HepG2 (cell line): ENCODE results near the gene CTDSP1. TPM values are rescaled to one million over a fixed set of nuclear protein-coding genes. Genes with fewer than 3 reads are reported as not detected.

Experiments
- ARNT ChIP-seq: fragments of 450-650 bp; IDR thresholded peaks from 2 replicates; pipeline ENCODE4 v1.6.1; 2017
- CENPX ChIP-seq: sonication (generic); formaldehyde crosslinking; IDR thresholded peaks from 2 replicates; pipeline ENCODE4 v1.9.0; 2021; ENCODE audit warnings: mild to moderate bottlenecking, missing genetic modification reagents, moderate library complexity
- ELF3 ChIP-seq: IDR thresholded peaks from 2 replicates; pipeline ENCODE4 v1.6.1; 2016; ENCODE audit warnings: missing genetic modification reagents, missing compliant biosample characterization
- ESRRA ChIP-seq: sonication (generic); formaldehyde crosslinking; IDR thresholded peaks from 2 replicates; pipeline ENCODE4 v1.5.1; 2020; ENCODE audit warnings: mild to moderate bottlenecking, low read depth, missing genetic modification reagents
- HNRNPK ChIP-seq: fragments of 200-400 bp; formaldehyde crosslinking; IDR thresholded peaks from 2 replicates; pipeline ENCODE4 v1.6.1; 2018; ENCODE audit warnings: low read length, low read depth, moderate library complexity, mild to moderate bottlenecking; ENCODE audit not compliant: poor library complexity, severe bottlenecking
- HOXD1 ChIP-seq: sonication (generic); formaldehyde crosslinking; IDR thresholded peaks from 2 replicates; pipeline ENCODE4 v1.5.0; 2020; ENCODE audit warnings: missing genetic modification reagents
- NONO ChIP-seq, 2 experiments: fragments of 450-650 bp in 1 of 2; sonication (generic) in 1 of 2; formaldehyde crosslinking in 1 of 2; IDR thresholded peaks in 1 of 2; conservative IDR thresholded peaks in 1 of 2; 2 replicates each; pipeline versions ENCODE4 v1.6.1 to v1.8.0; 2017 to 2022; ENCODE audit warnings: mild to moderate bottlenecking in 1 of 2, missing genetic modification reagents in 1 of 2, moderate library complexity in 1 of 2
- NR2F6 ChIP-seq, 2 experiments: IDR thresholded peaks; 2 replicates each; pipeline ENCODE4 v1.6.1; 2016; ENCODE audit warnings: antibody characterized with exemption in 1 of 2, mild to moderate bottlenecking in 1 of 2
- PRMT3 ChIP-seq: sonication (generic); formaldehyde crosslinking; IDR thresholded peaks from 2 replicates; pipeline ENCODE4 v1.8.1; 2022; ENCODE audit warnings: low read depth, mild to moderate bottlenecking, moderate library complexity, missing genetic modification reagents, borderline replicate concordance
- SP2 ChIP-seq: sonication (generic); formaldehyde crosslinking; IDR thresholded peaks from 2 replicates; pipeline ENCODE4 v1.5.1; 2020; ENCODE audit warnings: mild to moderate bottlenecking, missing genetic modification reagents
- ZBTB21 ChIP-seq: sonication (generic); formaldehyde crosslinking; IDR thresholded peaks from 2 replicates; pipeline ENCODE4 v1.4.0; 2020; ENCODE audit warnings: missing genetic modification reagents
- ZBTB42 ChIP-seq: sonication (generic); formaldehyde crosslinking; IDR thresholded peaks from 2 replicates; pipeline ENCODE4 v1.5.0; 2020; ENCODE audit warnings: mild to moderate bottlenecking, missing genetic modification reagents
- ZNF24 ChIP-seq: fragments of 450-650 bp; IDR thresholded peaks from 2 replicates; pipeline ENCODE4 v1.6.1; 2017; ENCODE audit warnings: antibody characterized with exemption, mild to moderate bottlenecking
- ZNF260 ChIP-seq: sonication (generic); formaldehyde crosslinking; IDR thresholded peaks from 2 replicates; pipeline ENCODE4 v1.4.0; 2020; ENCODE audit warnings: missing genetic modification reagents, low read depth, mild to moderate bottlenecking, borderline replicate concordance
- ZNF296 ChIP-seq: sonication (generic); formaldehyde crosslinking; conservative IDR thresholded peaks from 2 replicates; pipeline ENCODE4 v1.5.0; 2020; ENCODE audit warnings: mild to moderate bottlenecking, missing genetic modification reagents
- ZNF446 ChIP-seq: sonication (generic); formaldehyde crosslinking; IDR thresholded peaks from 2 replicates; pipeline ENCODE4 v1.5.0; 2020; ENCODE audit warnings: mild to moderate bottlenecking, missing genetic modification reagents
- ZNF615 ChIP-seq: sonication (generic); formaldehyde crosslinking; IDR thresholded peaks from 2 replicates; pipeline ENCODE4 v1.5.0; 2020; ENCODE audit warnings: mild to moderate bottlenecking, missing genetic modification reagents, borderline replicate concordance
- ZNF709 ChIP-seq: sonication (generic); formaldehyde crosslinking; IDR thresholded peaks from 2 replicates; pipeline ENCODE4 v1.5.0; 2020; ENCODE audit warnings: mild to moderate bottlenecking, missing genetic modification reagents
- ZNF75D ChIP-seq: sonication (generic); formaldehyde crosslinking; IDR thresholded peaks from 2 replicates; pipeline ENCODE4 v1.8.1; 2023; ENCODE audit warnings: missing genetic modification reagents, mild to moderate bottlenecking, borderline replicate concordance
- ZNF879 ChIP-seq: sonication (generic); formaldehyde crosslinking; IDR thresholded peaks from 2 replicates; pipeline ENCODE4 v1.8.1; 2023; ENCODE audit warnings: missing genetic modification reagents
- ZNF883 ChIP-seq: sonication (generic); formaldehyde crosslinking; IDR thresholded peaks from 2 replicates; pipeline ENCODE4 v1.5.1; 2020; ENCODE audit warnings: mild to moderate bottlenecking, missing genetic modification reagents; ENCODE audit errors: not compliant biosample characterization
- polyA plus RNA-seq, 8 experiments: library from polyadenylated mRNA; depleted of rRNA in 3 of 8; stranded (reverse) in 7 of 8; unstranded in 1 of 8; fragments of >200 nt; fragmentation: Illumina TruSeq in 4 of 8; extraction: Trizol in 4 of 8; gene quantifications; 2 replicates each; pipeline versions ENCODE4 v1.2.1 to v1.2.3, GENCODE V29; 2011 to 2016; ENCODE audit warnings: low read depth in 4 of 8, missing spikeins in 1 of 8, mixed read lengths in 1 of 8; ENCODE audit not compliant: insufficient read depth in 1 of 8
- total RNA-seq, 5 experiments: library from RNA; depleted of rRNA; stranded (reverse); fragments of >200 nt; fragmentation: Illumina TruSeq; extraction: Trizol; gene quantifications; 2 replicates each; pipeline ENCODE4 v1.2.3, GENCODE V29; 2016; ENCODE audit warnings: low read depth in 1 of 5
- TF ChIP-seq, protein P1 (sequence below): sonication (generic); formaldehyde crosslinking; IDR thresholded peaks from 2 replicates; pipeline ENCODE4 v1.8.1; 2023; ENCODE audit warnings: missing genetic modification reagents, inconsistent platforms, borderline replicate concordance
- TF ChIP-seq, protein P2 (sequence below): sonication (generic); formaldehyde crosslinking; IDR thresholded peaks from 2 replicates; pipeline ENCODE4 v1.4.0; 2020; ENCODE audit warnings: missing genetic modification reagents
- TF ChIP-seq, protein P3 (sequence below): sonication (generic); formaldehyde crosslinking; IDR thresholded peaks from 2 replicates; pipeline ENCODE4 v1.5.0; 2020; ENCODE audit warnings: missing genetic modification reagents
- TF ChIP-seq, protein P4 (sequence below): IDR thresholded peaks from 2 replicates; pipeline ENCODE4 v1.6.1; 2012; ENCODE audit warnings: low read length, improper control_type of control experiment

The CTDSP1 gene
- total and polyA plus RNA-seq, 2 of the 13 experiments (the other 11 are each of a cell fraction or from before 2014, with no cell fraction given), result 91.0 to 268 TPM

DNA sequence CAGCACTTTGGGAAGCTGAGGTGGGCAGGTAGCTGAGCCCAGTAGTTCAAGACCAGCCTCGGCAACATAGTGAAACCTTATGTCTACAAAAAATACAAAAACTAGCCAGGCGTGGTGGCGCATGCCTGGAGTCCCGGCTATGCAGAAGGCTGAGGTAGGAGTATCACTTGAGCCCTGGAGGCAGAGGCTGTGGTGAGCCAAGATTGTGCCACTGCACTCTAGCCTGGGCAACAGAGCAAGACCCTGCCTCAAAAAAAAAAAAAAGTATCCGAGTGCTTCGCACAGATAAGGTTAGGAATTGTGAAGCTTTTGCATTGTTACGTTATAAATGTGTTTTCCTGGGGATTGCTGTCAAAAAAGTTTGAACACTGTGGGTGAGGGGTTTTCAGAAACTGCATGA lies 4.1 kb downstream of the CTDSP1 start (continued):
- TF ChIP-seq NR2F6 (IDR thresholded peaks at IDR 0.05), result no peak
- no peak for TF ChIP-seq NR2F6 (CRISPR knock-in tag; IDR thresholded peaks at IDR 0.05)
- no peak for TF ChIP-seq PRMT3 (CRISPR knock-in tag)
- TF ChIP-seq, protein P1, sequence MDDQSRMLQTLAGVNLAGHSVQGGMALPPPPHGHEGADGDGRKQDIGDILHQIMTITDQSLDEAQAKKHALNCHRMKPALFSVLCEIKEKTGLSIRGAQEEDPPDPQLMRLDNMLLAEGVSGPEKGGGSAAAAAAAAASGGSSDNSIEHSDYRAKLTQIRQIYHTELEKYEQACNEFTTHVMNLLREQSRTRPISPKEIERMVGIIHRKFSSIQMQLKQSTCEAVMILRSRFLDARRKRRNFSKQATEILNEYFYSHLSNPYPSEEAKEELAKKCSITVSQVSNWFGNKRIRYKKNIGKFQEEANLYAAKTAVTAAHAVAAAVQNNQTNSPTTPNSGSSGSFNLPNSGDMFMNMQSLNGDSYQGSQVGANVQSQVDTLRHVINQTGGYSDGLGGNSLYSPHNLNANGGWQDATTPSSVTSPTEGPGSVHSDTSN (CRISPR knock-in tag), result no peak
- TF ChIP-seq ZNF615, result no peak
- TF ChIP-seq, protein P2, sequence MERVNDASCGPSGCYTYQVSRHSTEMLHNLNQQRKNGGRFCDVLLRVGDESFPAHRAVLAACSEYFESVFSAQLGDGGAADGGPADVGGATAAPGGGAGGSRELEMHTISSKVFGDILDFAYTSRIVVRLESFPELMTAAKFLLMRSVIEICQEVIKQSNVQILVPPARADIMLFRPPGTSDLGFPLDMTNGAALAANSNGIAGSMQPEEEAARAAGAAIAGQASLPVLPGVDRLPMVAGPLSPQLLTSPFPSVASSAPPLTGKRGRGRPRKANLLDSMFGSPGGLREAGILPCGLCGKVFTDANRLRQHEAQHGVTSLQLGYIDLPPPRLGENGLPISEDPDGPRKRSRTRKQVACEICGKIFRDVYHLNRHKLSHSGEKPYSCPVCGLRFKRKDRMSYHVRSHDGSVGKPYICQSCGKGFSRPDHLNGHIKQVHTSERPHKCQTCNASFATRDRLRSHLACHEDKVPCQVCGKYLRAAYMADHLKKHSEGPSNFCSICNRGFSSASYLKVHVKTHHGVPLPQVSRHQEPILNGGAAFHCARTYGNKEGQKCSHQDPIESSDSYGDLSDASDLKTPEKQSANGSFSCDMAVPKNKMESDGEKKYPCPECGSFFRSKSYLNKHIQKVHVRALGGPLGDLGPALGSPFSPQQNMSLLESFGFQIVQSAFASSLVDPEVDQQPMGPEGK (CRISPR knock-in tag), result no peak
- TF ChIP-seq ZNF296, result no peak
- TF ChIP-seq ZNF260 (CRISPR knock-in tag), result no peak
- TF ChIP-seq, protein P3, sequence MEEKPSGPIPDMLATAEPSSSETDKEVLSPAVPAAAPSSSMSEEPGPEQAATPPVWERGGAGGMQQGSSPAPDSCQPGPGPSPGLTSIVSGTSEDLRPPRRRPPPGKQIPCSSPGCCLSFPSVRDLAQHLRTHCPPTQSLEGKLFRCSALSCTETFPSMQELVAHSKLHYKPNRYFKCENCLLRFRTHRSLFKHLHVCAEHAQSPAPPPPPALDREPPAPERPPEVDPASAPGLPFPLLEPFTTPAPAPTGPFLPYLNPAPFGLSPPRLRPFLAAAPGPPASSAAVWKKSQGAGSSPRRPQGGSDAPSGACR (CRISPR knock-in tag), result no peak
- TF ChIP-seq CENPX, result no peak
- no peak for TF ChIP-seq ZNF75D
- no peak for TF ChIP-seq ZNF446 (CRISPR knock-in tag)
- TF ChIP-seq ZNF879 (CRISPR knock-in tag), result no peak
- no peak for TF ChIP-seq SP2
- no peak for TF ChIP-seq ZNF24
- no peak for TF ChIP-seq ZBTB42 (CRISPR knock-in tag)
- no peak for TF ChIP-seq HNRNPK
- no peak for TF ChIP-seq ZBTB21
- TF ChIP-seq ESRRA (CRISPR knock-in tag), result no peak
- no peak for TF ChIP-seq HOXD1 (CRISPR knock-in tag)
- TF ChIP-seq ZNF709, result no peak
- no peak for TF ChIP-seq ARNT
- TF ChIP-seq ELF3 (CRISPR knock-in tag), result no peak
- TF ChIP-seq NONO (IDR thresholded peaks at IDR 0.05), result no peak
- TF ChIP-seq NONO (CRISPR knock-in tag; conservative IDR thresholded peaks at IDR 0.05), result 0 out of 2 replicates have a peak, but pooled peaks have one; percentile 7
- no peak for TF ChIP-seq ZNF883
- TF ChIP-seq, protein P4, sequence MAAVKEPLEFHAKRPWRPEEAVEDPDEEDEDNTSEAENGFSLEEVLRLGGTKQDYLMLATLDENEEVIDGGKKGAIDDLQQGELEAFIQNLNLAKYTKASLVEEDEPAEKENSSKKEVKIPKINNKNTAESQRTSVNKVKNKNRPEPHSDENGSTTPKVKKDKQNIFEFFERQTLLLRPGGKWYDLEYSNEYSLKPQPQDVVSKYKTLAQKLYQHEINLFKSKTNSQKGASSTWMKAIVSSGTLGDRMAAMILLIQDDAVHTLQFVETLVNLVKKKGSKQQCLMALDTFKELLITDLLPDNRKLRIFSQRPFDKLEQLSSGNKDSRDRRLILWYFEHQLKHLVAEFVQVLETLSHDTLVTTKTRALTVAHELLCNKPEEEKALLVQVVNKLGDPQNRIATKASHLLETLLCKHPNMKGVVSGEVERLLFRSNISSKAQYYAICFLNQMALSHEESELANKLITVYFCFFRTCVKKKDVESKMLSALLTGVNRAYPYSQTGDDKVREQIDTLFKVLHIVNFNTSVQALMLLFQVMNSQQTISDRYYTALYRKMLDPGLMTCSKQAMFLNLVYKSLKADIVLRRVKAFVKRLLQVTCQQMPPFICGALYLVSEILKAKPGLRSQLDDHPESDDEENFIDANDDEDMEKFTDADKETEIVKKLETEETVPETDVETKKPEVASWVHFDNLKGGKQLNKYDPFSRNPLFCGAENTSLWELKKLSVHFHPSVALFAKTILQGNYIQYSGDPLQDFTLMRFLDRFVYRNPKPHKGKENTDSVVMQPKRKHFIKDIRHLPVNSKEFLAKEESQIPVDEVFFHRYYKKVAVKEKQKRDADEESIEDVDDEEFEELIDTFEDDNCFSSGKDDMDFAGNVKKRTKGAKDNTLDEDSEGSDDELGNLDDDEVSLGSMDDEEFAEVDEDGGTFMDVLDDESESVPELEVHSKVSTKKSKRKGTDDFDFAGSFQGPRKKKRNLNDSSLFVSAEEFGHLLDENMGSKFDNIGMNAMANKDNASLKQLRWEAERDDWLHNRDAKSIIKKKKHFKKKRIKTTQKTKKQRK, result no peak
